ENCODE measurements around the gene CPXM1.
"Not testable (repeated sequence)": the region's sequence is repeated elsewhere in the genome, so short reads cannot be mapped to it uniquely, and the experiment has no call there.

Gene CPXM1

DNA sequence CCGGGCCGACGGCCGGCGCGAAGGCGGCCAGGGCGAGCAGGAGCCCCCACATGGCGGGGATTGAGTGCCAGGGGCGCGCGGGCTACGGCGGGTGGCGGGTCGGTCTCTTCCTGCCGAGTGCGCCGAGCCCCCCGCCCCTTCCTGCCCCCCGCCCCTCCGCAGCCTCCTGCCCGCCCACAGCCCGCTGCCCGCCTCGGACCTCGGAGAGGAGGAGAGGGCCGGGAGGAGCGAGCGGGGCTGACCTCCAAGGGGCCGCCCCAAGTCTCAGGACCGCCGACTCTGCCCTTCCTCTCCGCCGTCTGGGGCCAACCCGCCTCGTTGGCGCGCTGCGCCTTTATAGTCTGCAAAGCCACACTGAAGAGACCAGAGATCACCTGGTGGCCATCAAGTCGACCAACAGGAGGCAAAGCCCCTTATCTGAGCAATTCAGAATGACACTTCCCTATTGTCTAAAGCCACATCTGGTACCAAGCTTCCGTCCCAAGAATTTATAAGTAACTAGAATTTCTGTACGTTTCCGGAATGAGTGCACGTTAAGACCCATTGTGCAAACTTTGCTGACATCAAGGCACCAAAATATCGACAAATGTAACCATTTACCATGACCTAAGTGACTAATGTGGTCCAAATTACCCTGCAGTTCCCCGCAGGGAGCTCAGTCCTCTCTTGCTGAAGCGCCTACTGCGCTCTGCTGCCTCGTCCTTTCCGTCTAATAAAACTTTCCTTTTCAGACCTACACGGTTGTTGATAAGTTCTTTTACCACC, at the start of gene CPXM1:
CPXM1 (minus strand) TSS at position 107 of the 765 bp plus-strand sequence; CDS start at position 52, 55 bp downstream.
- DNase-seq: peak in 1 of 2 experiments; percentile 49

DNA sequence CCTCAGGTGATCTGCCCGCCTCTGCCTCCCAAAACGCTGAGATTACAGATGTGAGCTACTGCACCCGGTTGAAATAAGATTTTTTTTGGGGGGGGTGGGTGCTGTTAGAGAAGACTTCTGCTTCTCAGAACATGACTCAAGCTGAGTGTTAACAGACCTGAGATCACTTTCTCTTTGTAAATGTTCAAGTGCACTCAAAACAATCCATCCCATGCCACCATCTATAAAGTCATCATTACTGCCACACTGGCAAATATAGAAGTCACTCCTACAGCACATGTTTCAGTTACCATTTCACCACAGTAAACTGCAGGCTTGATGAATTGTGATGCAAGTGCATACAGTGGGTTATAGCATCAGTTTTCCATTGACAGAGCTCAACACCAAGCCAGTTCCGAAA, 49.1 kb upstream of the CPXM1 start:
- no peak for DNase-seq

GRCh38 chr20:2847802-2848201, 47.4 kb upstream of the CPXM1 start:
- DNase-seq: no peak

DNA sequence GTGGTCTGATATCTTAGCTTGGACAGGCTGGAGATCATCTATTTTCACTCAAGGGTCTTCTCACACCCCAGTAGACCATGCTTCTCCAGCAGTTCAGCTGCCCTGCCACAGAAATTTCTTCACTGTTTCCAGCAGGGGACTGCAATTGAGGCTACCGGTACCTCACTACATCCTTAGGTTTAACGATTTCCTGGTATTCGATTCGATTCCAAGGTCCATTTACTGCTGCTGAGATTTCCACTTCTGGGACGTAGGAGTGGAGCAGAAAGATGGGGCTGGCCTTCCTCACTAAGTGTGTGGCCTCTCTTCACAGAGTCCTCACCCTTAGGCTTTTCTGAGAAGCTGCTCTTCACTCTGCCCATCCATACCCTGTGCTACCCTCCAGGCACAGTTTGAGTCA, 46.3 kb upstream of the CPXM1 start:
- DNase-seq: no peak

GRCh38 chr20:2845607-2846006, 45.2 kb upstream of the CPXM1 start:
- DNase-seq: no peak

GRCh38 chr20:2840967-2841531, 40.6 kb upstream of the CPXM1 start:
- DNase-seq: peak in 1 of 2 experiments; percentile 33

DNA sequence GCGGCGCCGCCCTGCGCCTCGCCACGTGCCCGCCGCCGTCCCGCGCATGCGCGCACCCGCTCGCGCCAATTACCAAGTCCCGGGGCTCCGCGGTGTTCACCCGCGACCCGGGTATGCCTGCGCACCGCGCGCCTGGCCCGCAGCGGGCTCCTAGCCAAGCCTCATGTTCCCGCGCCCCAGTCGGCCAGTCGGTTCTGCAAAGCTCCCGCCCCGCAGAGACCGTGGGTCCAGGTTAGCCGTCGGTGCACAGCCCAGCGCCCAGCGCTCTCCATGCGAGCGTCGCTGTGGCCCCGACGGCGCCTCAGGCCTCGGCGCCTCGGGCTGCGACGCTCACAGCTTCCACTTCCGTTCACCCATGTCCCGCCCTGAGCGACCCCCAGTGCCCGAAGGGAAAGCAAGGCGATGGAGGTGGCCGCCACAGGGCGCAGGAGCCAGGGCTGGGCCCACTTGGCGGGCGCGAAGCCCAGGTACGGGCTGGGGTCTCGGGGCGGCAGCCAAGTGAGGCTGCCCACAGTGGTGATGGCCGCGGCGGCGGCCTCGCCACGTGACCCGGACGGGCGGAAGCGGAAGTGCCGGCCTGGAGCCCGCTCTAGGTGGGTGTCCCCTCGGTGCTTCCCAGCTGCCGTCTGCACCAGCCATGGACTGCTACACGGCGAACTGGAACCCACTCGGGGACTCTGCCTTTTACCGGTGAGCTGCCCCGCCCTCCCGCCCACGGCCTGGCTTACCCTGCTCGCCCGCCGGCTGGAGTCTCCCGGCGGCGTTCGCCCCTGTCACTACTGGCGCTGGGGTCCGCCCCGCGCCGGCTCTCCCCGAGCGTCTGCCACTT, 39.9 kb upstream of the CPXM1 start, which contains the start of the genes PCED1A and VPS16:
PCED1A (minus strand) TSS at position 518 of the 829 bp plus-strand sequence. CDS start 743 bp downstream, outside the sequence.
VPS16 (plus strand) TSS at position 608 of the 829 bp plus-strand sequence; CDS start at position 638, 30 bp downstream.
- DNase-seq: peak; percentile 72 to 88

DNA sequence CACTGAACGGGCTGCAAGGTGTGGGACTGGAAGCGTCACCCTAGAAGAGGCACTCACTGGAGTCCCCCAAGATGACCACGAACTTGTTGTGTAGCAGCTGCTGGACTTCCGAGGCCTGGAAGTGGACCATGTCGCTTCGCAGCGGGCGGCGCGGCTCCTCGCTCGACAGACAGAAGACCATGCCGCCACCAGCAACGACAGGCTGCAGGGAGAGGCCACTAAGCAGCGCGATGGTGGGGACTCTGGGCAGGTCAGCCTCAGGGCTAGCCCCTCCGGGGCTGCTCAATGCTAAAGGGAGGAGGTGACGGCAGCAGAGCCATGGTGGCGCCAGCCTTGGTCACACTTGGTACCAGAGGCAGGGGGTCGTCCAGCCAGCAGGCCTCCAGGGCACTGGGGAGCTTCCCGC, 39.3 kb upstream of the CPXM1 start:
- DNase-seq: no peak

DNA sequence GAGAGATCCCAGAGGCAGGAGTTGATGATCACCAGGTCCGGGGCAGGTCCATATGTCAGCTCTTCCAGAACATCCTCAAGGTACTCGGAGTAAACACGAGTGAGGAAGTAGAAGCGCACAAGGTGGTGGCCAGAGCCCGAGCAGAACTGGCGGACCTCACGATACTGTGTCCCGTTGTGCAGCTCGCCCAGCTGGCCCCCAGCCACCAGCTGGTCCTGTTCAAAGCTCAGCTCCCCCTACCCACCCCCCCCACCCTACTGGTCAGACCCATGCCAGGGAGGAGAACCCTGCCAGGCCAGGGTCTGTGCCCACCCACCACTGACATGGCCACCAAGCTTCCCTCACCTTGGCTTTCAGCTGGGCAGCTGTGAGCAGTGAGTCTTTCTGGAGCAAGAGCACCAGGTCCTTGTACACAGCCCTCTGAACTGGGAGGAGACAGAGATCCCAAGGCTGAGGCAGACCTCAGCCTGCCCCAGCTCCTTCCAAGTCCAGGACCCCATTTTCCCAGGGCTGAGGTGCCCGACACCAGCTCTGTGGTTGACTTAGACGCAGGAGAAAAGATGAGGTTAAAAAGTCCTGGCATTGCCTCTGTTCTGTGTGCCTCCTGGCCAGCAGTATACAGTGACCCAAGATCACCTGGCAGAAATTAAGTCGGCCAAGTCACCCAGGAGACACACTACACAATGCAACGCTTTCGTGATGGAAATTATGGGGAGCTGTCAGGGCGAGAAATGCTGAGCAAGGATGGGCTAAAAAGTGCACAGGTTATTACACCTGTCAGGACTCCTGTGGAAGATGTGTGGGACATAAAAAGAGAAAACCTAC, 38.6 kb upstream of the CPXM1 start:
- DNase-seq: no peak

- DNase-seq: no peak
Observed at GRCh38 chr20:2838170-2838797, 37.9 kb upstream of the CPXM1 start.

- DNase-seq: no peak
Observed at GRCh38 chr20:2837221-2837960, 37.0 kb upstream of the CPXM1 start.

DNA sequence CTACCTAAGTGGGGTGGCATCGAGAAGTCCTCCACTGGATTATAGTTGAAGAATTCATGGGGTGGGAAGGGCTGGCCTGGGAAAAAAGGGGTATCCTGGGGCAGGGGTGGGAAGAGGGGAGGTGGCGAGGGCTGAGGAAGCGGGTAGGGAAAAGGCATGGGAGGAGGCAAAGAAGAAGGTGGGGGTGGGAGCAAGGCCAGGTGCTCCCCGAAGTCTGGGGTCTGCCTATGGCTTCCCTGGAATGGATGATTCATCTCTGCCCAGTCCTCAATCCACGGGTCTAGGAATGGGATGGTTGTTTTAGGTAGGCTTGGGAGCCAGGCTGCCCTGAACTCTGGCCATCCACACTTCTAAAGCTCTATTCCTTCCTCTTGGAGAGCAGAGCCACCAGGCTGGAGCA, 35.6 kb upstream of the CPXM1 start:
- no peak for DNase-seq

DNA sequence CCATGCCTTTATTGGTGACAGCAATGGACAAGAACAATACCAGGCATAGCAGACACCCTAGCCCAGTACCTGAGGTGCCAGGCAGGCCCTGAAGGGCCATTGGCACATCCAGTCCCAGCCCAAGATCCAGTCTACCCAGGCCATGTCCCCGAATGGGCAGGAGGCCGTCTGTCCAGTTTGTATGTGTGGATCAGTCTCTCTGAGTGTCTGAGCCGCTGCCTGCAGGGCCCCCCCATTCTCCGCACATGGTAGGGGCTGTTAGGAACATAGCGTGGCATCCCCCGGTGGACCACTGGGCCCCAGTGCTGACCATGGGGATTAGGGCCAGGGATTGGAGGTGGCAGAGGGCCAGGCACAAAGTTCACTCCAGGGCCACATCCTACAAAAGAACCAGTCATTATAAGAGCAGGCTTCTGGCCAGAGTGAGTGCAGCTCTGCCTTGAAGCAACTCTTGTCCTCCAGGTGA, 34.9 kb upstream of the CPXM1 start:
- DNase-seq: no peak

- no peak for DNase-seq
Observed at GRCh38 chr20:2834401-2835110, 34.1 kb upstream of the CPXM1 start.

GRCh38 chr20:2833761-2834160, 33.3 kb upstream of the CPXM1 start:
- DNase-seq: no peak

DNA sequence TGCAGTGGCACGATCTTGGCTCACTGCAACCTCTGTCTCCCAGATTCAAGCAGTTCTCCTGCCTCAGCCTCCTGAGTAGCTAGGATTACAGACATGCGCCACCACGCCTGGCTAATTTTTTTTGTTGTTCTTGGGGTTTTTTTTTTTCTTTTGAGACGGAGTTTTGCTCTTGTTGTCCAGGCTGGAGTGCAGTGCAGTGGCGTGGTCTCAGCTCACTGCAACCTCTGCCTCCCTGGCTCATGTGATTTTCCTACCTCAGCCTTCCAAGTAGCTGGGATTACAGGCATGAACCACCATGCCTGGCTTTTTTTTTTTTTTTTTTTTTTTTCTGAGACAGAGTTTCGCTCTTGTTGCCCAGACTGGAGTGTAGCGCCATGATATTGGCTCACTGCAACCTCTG, 30.8 kb upstream of the CPXM1 start:
- not testable (repeated sequence) for DNase-seq

- no peak for DNase-seq
Observed at GRCh38 chr20:2829376-2829775, 28.9 kb upstream of the CPXM1 start.

- DNase-seq: no peak
Observed at GRCh38 chr20:2826655-2827054, 26.2 kb upstream of the CPXM1 start.

DNA sequence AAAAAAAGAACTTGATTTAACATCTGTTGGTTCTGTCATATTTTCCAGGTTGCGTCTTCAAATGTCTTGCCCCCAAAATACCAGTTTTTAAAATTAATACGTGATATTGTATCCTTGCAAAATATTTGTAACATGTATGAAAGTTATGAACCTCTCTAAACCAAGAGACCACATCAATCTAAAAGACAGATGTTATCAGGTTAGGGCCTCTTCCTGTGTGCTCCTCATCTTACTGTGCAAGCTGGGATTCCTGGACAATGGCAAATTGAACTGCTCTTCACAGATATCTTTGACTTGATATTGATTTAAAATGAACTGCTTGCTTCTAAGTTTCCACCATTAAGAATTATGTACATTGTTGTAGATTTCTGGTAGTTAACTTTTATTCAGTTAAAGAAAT, 25.3 kb upstream of the CPXM1 start:
- DNase-seq: no peak

- no peak for DNase-seq
Observed at GRCh38 chr20:2822073-2822472, 21.6 kb upstream of the CPXM1 start.
